ENCODE data around the gene KIAA0753. TPM values are rescaled to one million over a fixed set of nuclear protein-coding genes. Genes with fewer than 3 reads are reported as not detected.

Gene KIAA0753
- total RNA-seq, 2 donors from 2014 or later, result 6.9 to 13.5 TPM

- TF ChIP-seq POLR2A (IDR thresholded peaks at IDR 0.05) (peak; percentile 62 to 81 (median 77)), CTCF (IDR thresholded peaks at IDR 0.05) (peak in 1 of 7 experiments; percentile 23)
Measured at GRCh38 chr17:6651354-6651918, 10.9 kb upstream of the KIAA0753 start, which contains the start of the genes C17orf100 and MED31. TSS of gene C17orf100 (plus strand) at chr17:6651762. CDS start at chr17:6651914, 152 bp downstream. TSS of gene MED31 (minus strand) at chr17:6651605. CDS start at chr17:6651528, 77 bp downstream.

GRCh38 chr17:6648181-6648580, 7.7 kb upstream of the KIAA0753 start:
- Histone ChIP-seq H3K4me1 (peaks cover 35% of the 10 kb centered on the region), H3K27me3 (no peaks in the 10 kb centered on the region), H3K27ac (no peak overlapping the region), H3K4me3 (no peak overlapping the region), H3K9me3 (no peaks in the 10 kb centered on the region), H3K36me3 (replicated peaks in 1 of 2; ENCODE audit: insufficient read depth in 1 of 2, low read depth in 2 of 2) (peaks cover 0 to 1% of the 10 kb centered on the region in 2 donors)
- TF ChIP-seq CTCF (IDR thresholded peaks at IDR 0.05) (peak in 2 of 7 experiments; percentile 10 to 21), POLR2A (IDR thresholded peaks at IDR 0.05) (no peak)
- DNase-seq (no peak), ATAC-seq (no peak)
- intact Hi-C loops (cut with DNase I), result no loop called here

More at GRCh38 chr17:6651354-6651918, 10.9 kb upstream of the KIAA0753 start, which contains the start of the genes C17orf100 and MED31:
- intact Hi-C loops (cut with DNase I), result no loop called here
- DNase-seq (peak; percentile 95 to 97 (median 96)), ATAC-seq (peak; percentile 95)
- Histone ChIP-seq H3K9me3 (no peaks in the 10 kb centered on the region), H3K36me3 (replicated peaks in 1 of 2; ENCODE audit: insufficient read depth in 1 of 2, low read depth in 2 of 2) (peaks cover 0 to 1% of the 10 kb centered on the region in 2 donors), H3K4me1 (peaks cover 58% of the 10 kb centered on the region), H3K27me3 (no peaks in the 10 kb centered on the region), H3K4me3 (peak within 1 kb of the TSS; percentile 32 to 61), H3K27ac (peak within 1 kb of the TSS; percentile 74 to 94 (median 90))
- WGBS, 2 donors, result 0% methylated on average over 6 to 30 of the region's 35 CpGs

GRCh38 chr17:6643451-6644125, 3.1 kb upstream of the KIAA0753 start:
- no peaks in the 10 kb centered on the region for H3K36me3 ChIP-seq (replicated peaks in 1 of 2; ENCODE audit: insufficient read depth in 1 of 2, low read depth in 2 of 2)
- H3K4me3 ChIP-seq, result no peak overlapping the region
- 77 to 85% methylated on average over 5 of the region's 5 CpGs for WGBS, 2 donors
- H3K27ac ChIP-seq, result no peak overlapping the region
- no peaks in the 10 kb centered on the region for H3K9me3 ChIP-seq
- no peaks in the 10 kb centered on the region for H3K27me3 ChIP-seq
- TF ChIP-seq CTCF (IDR thresholded peaks at IDR 0.05) (no peak), POLR2A (IDR thresholded peaks at IDR 0.05) (no peak)
- DNase-seq (no peak), ATAC-seq (no peak)
- H3K4me1 ChIP-seq, result peaks cover 37% of the 10 kb centered on the region
- intact Hi-C loops (cut with DNase I), result no loop called here

GRCh38 chr17:6642592-6642991, 2.1 kb upstream of the KIAA0753 start:
- ATAC-seq, result no peak
- no peaks in the 10 kb centered on the region for H3K36me3 ChIP-seq (replicated peaks in 1 of 2; ENCODE audit: insufficient read depth in 1 of 2, low read depth in 2 of 2)
- H3K4me3 ChIP-seq, result no peak overlapping the region
- H3K27ac ChIP-seq, result no peak overlapping the region
- H3K4me1 ChIP-seq, result peaks cover 34% of the 10 kb centered on the region
- no peak for TF ChIP-seq POLR2A (IDR thresholded peaks at IDR 0.05)
- no peak for TF ChIP-seq CTCF (IDR thresholded peaks at IDR 0.05)
- 30 to 48% methylated on average over 2 of the region's 2 CpGs for WGBS, 2 donors
- intact Hi-C loops (cut with DNase I), result no loop called here
- no peaks in the 10 kb centered on the region for H3K27me3 ChIP-seq
- H3K9me3 ChIP-seq, result no peaks in the 10 kb centered on the region
- DNase-seq, result no peak
